Globus pallidus (tissue), 1 donor: ENCODE measurements around the gene TNRC6C.
A peak's percentile ranks its signal among the peaks of the same experiment; 100 is the strongest.

Experiments used
- DNase-seq: peaks from one replicate; pipeline ENCODE4 v3.0.0-alpha.2; 2015; ENCODE audit warnings: low spot score

The TNRC6C gene

GRCh38 chr17:78140169-78141051 is 181.9 kb downstream of the TNRC6C start:
- no peak for DNase-seq

- no peak for DNase-seq
Measured at GRCh38 chr17:78141437-78142118, 183.1 kb downstream of the TNRC6C start.

- DNase-seq, result no peak
Measured at GRCh38 chr17:78142119-78142861, 183.8 kb downstream of the TNRC6C start.

GRCh38 chr17:78143214-78144146 is 185.0 kb downstream of the TNRC6C start:
- no peak for DNase-seq

- peak; percentile 79 for DNase-seq
Measured at GRCh38 chr17:78144147-78144719, 185.7 kb downstream of the TNRC6C start.

GRCh38 chr17:78144736-78145641 is 186.5 kb downstream of the TNRC6C start:
- no peak for DNase-seq

GRCh38 chr17:78146471-78146869 is 188.0 kb downstream of the TNRC6C start:
- DNase-seq, result no peak

- no peak for DNase-seq
Measured at GRCh38 chr17:78146881-78147280, 188.4 kb downstream of the TNRC6C start.

GRCh38 chr17:78147315-78147998 is 189.0 kb downstream of the TNRC6C start:
- DNase-seq, result no peak

GRCh38 chr17:78148286-78149016 is 189.9 kb downstream of the TNRC6C start:
- DNase-seq, result no peak

GRCh38 chr17:78151514-78152008 is 193.1 kb downstream of the TNRC6C start:
- no peak for DNase-seq

- no peak for DNase-seq
Measured at GRCh38 chr17:78154903-78155811, 196.7 kb downstream of the TNRC6C start.
